Breast epithelium (tissue), 4 donors: ENCODE data around the gene SAMD14. TPM values are rescaled to one million over a fixed set of nuclear protein-coding genes. Genes with fewer than 3 reads are reported as not detected.

Experiments
- DNase-seq, 2 donors: peaks; one replicate each; pipeline ENCODE4 v3.0.0-alpha.2; 2019; ENCODE audit warnings: low spot score in 2 of 2
- H3K27ac ChIP-seq, 2 donors: fragments of 200-600 bp; sonication (generic) in 1 of 2; one replicate each; pipeline ENCODE4 v1.5.1; 2016 to 2019; ENCODE audit warnings: mild to moderate bottlenecking in 1 of 2
- H3K27me3 ChIP-seq, 2 donors: fragments of 200-600 bp; sonication (generic) in 1 of 2; one replicate each; pipeline versions ENCODE4 v1.5.1 to v1.6.0; 2017 to 2019; ENCODE audit warnings: control low read depth in 1 of 2, mild to moderate bottlenecking in 1 of 2
- H3K36me3 ChIP-seq: fragments of 200-600 bp; one replicate; pipeline ENCODE4 v1.5.1; 2019
- H3K4me1 ChIP-seq, 2 donors: fragments of 200-600 bp; sonication (generic); one replicate each; pipeline ENCODE4 v1.5.1; 2016 to 2019; ENCODE audit warnings: control low read depth in 1 of 2
- H3K4me3 ChIP-seq, 3 donors: fragments of 200-600 bp; sonication (generic); 1 replicate in 2 of 3; 2 replicates in 1 of 3; pipeline ENCODE4 v1.5.1; 2016 to 2019; ENCODE audit warnings: mild to moderate bottlenecking in 3 of 3, moderate library complexity in 2 of 3
- H3K9me3 ChIP-seq, 2 donors: fragments of 200-600 bp; sonication (generic) in 1 of 2; one replicate each; pipeline ENCODE4 v1.5.1; 2016 to 2019; ENCODE audit warnings: control low read depth in 1 of 2
- CTCF ChIP-seq, 3 donors: fragments of 450-650 bp; IDR thresholded peaks; one replicate each; pipeline ENCODE4 v1.5.1; 2016 to 2017; ENCODE audit warnings: antibody characterized with exemption in 3 of 3, mild to moderate bottlenecking in 3 of 3, moderate library complexity in 3 of 3
- POLR2A ChIP-seq: fragments of 450-650 bp; IDR thresholded peaks from one replicate; pipeline ENCODE4 v1.6.1; 2016; ENCODE audit warnings: antibody characterized with exemption, mild to moderate bottlenecking, moderate library complexity
- POLR2AphosphoS5 ChIP-seq, 3 donors: sonication (generic); formaldehyde crosslinking; IDR thresholded peaks; one replicate each; pipeline ENCODE4 v1.6.1; 2017; ENCODE audit warnings: antibody characterized with exemption in 3 of 3
- intact Hi-C: fragments of 100-400 bp; cut with DNase I; formaldehyde crosslinking; loops from one replicate; pipeline ENCODE4 v1.15.1; 2023; ENCODE audit warnings: low total_unique reads
- total RNA-seq, 3 donors: library from RNA; depleted of rRNA; stranded (reverse); fragments of >200 nt; gene quantifications; one replicate each; pipeline ENCODE4 v1.1.0, GENCODE V29; 2016

The SAMD14 gene
- total RNA-seq, 3 donors from 2014 or later, result 0.16 to 0.98 TPM; not detected in 1

GRCh38 chr17:50101346-50102163, 28.4 kb downstream of the SAMD14 start:
- H3K4me3 ChIP-seq, result peak overlapping the region in 1 of 3 donors; percentile 9
- DNase-seq, result no peak
- peak overlapping the region in 1 of 2 donors; percentile 59 for H3K27ac ChIP-seq
- H3K27me3 ChIP-seq, result no peaks in the 10 kb centered on the region
- H3K4me1 ChIP-seq, result peaks cover 0 to 2% of the 10 kb centered on the region in 2 donors
- intact Hi-C loops, result no loop called here
- H3K36me3 ChIP-seq, result no peaks in the 10 kb centered on the region
- H3K9me3 ChIP-seq, result no peaks in the 10 kb centered on the region
- no peak for TF ChIP-seq CTCF (IDR thresholded peaks at IDR 0.05)

GRCh38 chr17:50100921-50101345, 29.0 kb downstream of the SAMD14 start:
- DNase-seq, result no peak
- H3K27ac ChIP-seq, result peak overlapping the region in 1 of 2 donors; percentile 59
- no peaks in the 10 kb centered on the region for H3K36me3 ChIP-seq
- H3K27me3 ChIP-seq, result no peaks in the 10 kb centered on the region
- no peak for TF ChIP-seq POLR2A
- no peak for TF ChIP-seq POLR2AphosphoS5 (IDR thresholded peaks at IDR 0.05)
- no peak for TF ChIP-seq CTCF (IDR thresholded peaks at IDR 0.05)
- H3K4me1 ChIP-seq, result peaks cover 0 to 8% of the 10 kb centered on the region in 2 donors
- peak overlapping the region in 1 of 3 donors; percentile 9 for H3K4me3 ChIP-seq
- H3K9me3 ChIP-seq, result no peaks in the 10 kb centered on the region
- intact Hi-C loops, result no loop called here

- H3K27ac ChIP-seq, result peak overlapping the region in 1 of 2 donors; percentile 59
- no peaks in the 10 kb centered on the region for H3K27me3 ChIP-seq
- H3K4me3 ChIP-seq, result no peak overlapping the region
- no peaks in the 10 kb centered on the region for H3K36me3 ChIP-seq
- TF ChIP-seq POLR2AphosphoS5 (IDR thresholded peaks at IDR 0.05) (no peak), CTCF (IDR thresholded peaks at IDR 0.05) (no peak), POLR2A (no peak)
- intact Hi-C loops, result no loop called here
- H3K9me3 ChIP-seq, result no peaks in the 10 kb centered on the region
- DNase-seq, result no peak
- H3K4me1 ChIP-seq, result peaks cover 0 to 10% of the 10 kb centered on the region in 2 donors
These were observed 29.5 kb downstream of the SAMD14 start for GRCh38 chr17:50100480-50100883.

- DNase-seq, result no peak
- Histone ChIP-seq H3K4me3 (no peak overlapping the region), H3K4me1 (peaks cover 0 to 10% of the 10 kb centered on the region in 2 donors), H3K27me3 (no peaks in the 10 kb centered on the region), H3K27ac (no peak overlapping the region), H3K9me3 (no peaks in the 10 kb centered on the region), H3K36me3 (no peaks in the 10 kb centered on the region)
- intact Hi-C loops, result no loop called here
- TF ChIP-seq CTCF (IDR thresholded peaks at IDR 0.05) (no peak), POLR2A (no peak), POLR2AphosphoS5 (IDR thresholded peaks at IDR 0.05) (no peak)
These were observed 31.0 kb downstream of the SAMD14 start for GRCh38 chr17:50099003-50099402.

GRCh38 chr17:50098583-50098982, 31.4 kb downstream of the SAMD14 start:
- Histone ChIP-seq H3K27ac (no peak overlapping the region), H3K9me3 (no peaks in the 10 kb centered on the region), H3K4me1 (peaks cover 0 to 10% of the 10 kb centered on the region in 2 donors), H3K36me3 (no peaks in the 10 kb centered on the region), H3K4me3 (no peak overlapping the region), H3K27me3 (no peaks in the 10 kb centered on the region)
- no peak for DNase-seq
- intact Hi-C loops, result no loop called here
- TF ChIP-seq CTCF (IDR thresholded peaks at IDR 0.05) (no peak), POLR2A (no peak), POLR2AphosphoS5 (IDR thresholded peaks at IDR 0.05) (no peak)
